Spleen (tissue), 11 donors: Measurements from ENCODE around the gene FAM228B. TPM values are rescaled to one million over a fixed set of nuclear protein-coding genes. Genes with fewer than 3 reads are reported as not detected.

Experiments used
- DNase-seq: peaks from one replicate; pipeline ENCODE4 v3.0.0-alpha.2; 2020
- H3K27ac ChIP-seq, 8 donors: fragments of 200-600 bp; sonication (generic) in 7 of 8; 1 replicate in 4 of 8; 2 replicates in 4 of 8; pipeline versions ENCODE4 v1.5.0 to v1.8.0; 2016 to 2021; ENCODE audit warnings: inconsistent platforms in 4 of 8, mild to moderate bottlenecking in 4 of 8, moderate library complexity in 1 of 8
- H3K27me3 ChIP-seq, 7 donors: fragments of 200-600 bp; sonication (generic) in 6 of 7; replicated peaks in 1 of 7; 1 replicate in 4 of 7; 2 replicates in 3 of 7; pipeline versions ENCODE4 v1.5.0 to v1.8.0; 2016 to 2021; ENCODE audit warnings: inconsistent platforms in 3 of 7, mild to moderate bottlenecking in 1 of 7
- H3K36me3 ChIP-seq, 6 donors: fragments of 200-600 bp; sonication (generic) in 5 of 6; 1 replicate in 4 of 6; 2 replicates in 2 of 6; pipeline versions ENCODE4 v1.5.0 to v1.8.0; 2016 to 2021; ENCODE audit warnings: inconsistent platforms in 2 of 6
- H3K4me1 ChIP-seq, 6 donors: fragments of 200-600 bp; sonication (generic) in 5 of 6; 1 replicate in 3 of 6; 2 replicates in 3 of 6; pipeline versions ENCODE4 v1.5.0 to v1.8.0; 2016 to 2021; ENCODE audit warnings: inconsistent platforms in 3 of 6
- H3K4me3 ChIP-seq, 8 donors: fragments of 200-600 bp; sonication (generic) in 7 of 8; 1 replicate in 4 of 8; 2 replicates in 4 of 8; pipeline versions ENCODE4 v1.5.0 to v1.8.0; 2016 to 2021; ENCODE audit warnings: inconsistent platforms in 4 of 8, mild to moderate bottlenecking in 4 of 8, moderate library complexity in 2 of 8
- H3K9me3 ChIP-seq, 8 donors: fragments of 200-600 bp; sonication (generic) in 7 of 8; 1 replicate in 4 of 8; 2 replicates in 4 of 8; pipeline versions ENCODE4 v1.5.0 to v1.8.0; 2016 to 2021; ENCODE audit warnings: inconsistent platforms in 4 of 8
- CTCF ChIP-seq, 11 experiments: fragments of 200-600 bp in 7 of 11; fragments of 450-650 bp in 4 of 11; sonication (generic) in 4 of 11; IDR thresholded peaks in 8 of 11; conservative IDR thresholded peaks in 3 of 11; 1 replicate in 7 of 11; 2 replicates in 4 of 11; pipeline versions ENCODE4 v1.4.0 to v1.8.0; 2016 to 2021; ENCODE audit warnings: antibody characterized with exemption in 11 of 11, inconsistent platforms in 4 of 11, mild to moderate bottlenecking in 1 of 11
- POLR2A ChIP-seq, 3 donors: fragments of 450-650 bp; IDR thresholded peaks; one replicate each; pipeline ENCODE4 v1.5.1; 2017; ENCODE audit warnings: antibody characterized with exemption in 3 of 3, mild to moderate bottlenecking in 1 of 3
- POLR2AphosphoS5 ChIP-seq, 3 donors: sonication (generic); formaldehyde crosslinking; IDR thresholded peaks; one replicate each; pipeline ENCODE4 v1.5.1; 2017; ENCODE audit warnings: antibody characterized with exemption in 3 of 3
- WGBS, 5 donors: extraction: QIAGEN DNeasy Blood & Tissue Kit in 3 of 5; methylation state at CpG; one replicate each; pipeline versions ENCODE4 v1.1.5 to v1.1.7; 2013 to 2018; 5-methylcytosine and 5-hydroxymethylcytosine counted together
- intact Hi-C: fragments of 100-400 bp; cut with DNase I; formaldehyde crosslinking; loops from one replicate; pipeline ENCODE4 v1.15.0; 2023; ENCODE audit warnings: low total_unique reads
- polyA plus RNA-seq, 3 donors: library from polyadenylated mRNA; stranded (reverse); fragments of 200-250 nt; gene quantifications; one replicate each; pipeline ENCODE4 v1.2.1, GENCODE V29; 2013
- total RNA-seq, 7 donors: library from RNA; depleted of rRNA in 3 of 7; stranded (reverse); fragments of >200 nt in 3 of 7; fragmentation: NEBNext Ultra II Directional in 4 of 7; extraction: Animal tissue kit (Norgen Biotek cat#: 25700) in 4 of 7; gene quantifications; one replicate each; pipeline versions ENCODE4 v1.1.0 to v1.2.1, GENCODE V29; 2016 to 2021
- donor health status: healthy with polysubstance abuse.
- donor health status: DM: no; HTN: no; CAD: no; lungs with moderate emphysema.
- donor health status: DM: no; HTN: no; CAD: no.
- donor health status: Bipolar disorder and iron deficiency.
- donor health status: healthy.
- donor health status: DM: no; HTN: no; CAD: no.
- donor health status: DM: yes; HTN: yes; CAD: no.

FAM228B gene
- total and polyA plus RNA-seq, 10 donors = 12.8 to 37.7 (median 29.2) TPM

- peaks cover 0 to 58% (median 11%) of the 10 kb centered on the region in 6 donors for H3K36me3 ChIP-seq
- intact Hi-C loops = no loop called here
- peaks cover 11 to 69% (median 33%) of the 10 kb centered on the region in 6 donors for H3K4me1 ChIP-seq
- peak overlapping the region in 7 of 8 donors; percentile 90 to 98 (median 95) for H3K27ac ChIP-seq
- WGBS, 5 donors = 62 to 74% (median 65%) methylated on average over 2 of the region's 2 CpGs
- H3K4me3 ChIP-seq = peak overlapping the region in 5 of 8 donors; percentile 63 to 86 (median 77)
- H3K27me3 ChIP-seq = no peaks in the 10 kb centered on the region
- TF ChIP-seq POLR2AphosphoS5 (IDR thresholded peaks at IDR 0.05) (no peak), POLR2A (IDR thresholded peaks at IDR 0.05) (no peak), CTCF (IDR thresholded peaks at IDR 0.05 in 8 of 11, conservative IDR thresholded peaks at IDR 0.05 in 3 of 11) (no peak)
- H3K9me3 ChIP-seq = no peaks in the 10 kb centered on the region
- DNase-seq = no peak
These were observed 45.4 kb upstream of the FAM228B start for GRCh38 chr2:24077879-24078278.

- Histone ChIP-seq H3K27ac (peak overlapping the region in 3 of 8 donors; percentile 50 to 92 (median 89)), H3K27me3 (no peaks in the 10 kb centered on the region), H3K36me3 (peaks cover 0 to 47% (median 3%) of the 10 kb centered on the region in 6 donors), H3K9me3 (no peaks in the 10 kb centered on the region), H3K4me1 (peaks cover 11 to 69% (median 37%) of the 10 kb centered on the region in 6 donors), H3K4me3 (no peak overlapping the region)
- TF ChIP-seq POLR2A (IDR thresholded peaks at IDR 0.05) (no peak), CTCF (IDR thresholded peaks at IDR 0.05 in 8 of 11, conservative IDR thresholded peaks at IDR 0.05 in 3 of 11) (no peak), POLR2AphosphoS5 (IDR thresholded peaks at IDR 0.05) (no peak)
- intact Hi-C loops = loop anchor here (5.0 kb wide), 2 partner anchors 153 to 253 kb away; partner anchors contain the start of gene ATAD2B
- WGBS, 5 donors = 80 to 93% (median 86%) methylated on average over 2 of the region's 2 CpGs
- no peak for DNase-seq
These were observed 42.6 kb upstream of the FAM228B start for GRCh38 chr2:24080701-24081100.

- Histone ChIP-seq H3K4me3 (peak overlapping the region in 4 of 8 donors; percentile 48 to 76 (median 56)), H3K9me3 (no peaks in the 10 kb centered on the region), H3K4me1 (peaks cover 6 to 57% (median 26%) of the 10 kb centered on the region in 6 donors), H3K36me3 (peaks cover 0 to 56% (median 8%) of the 10 kb centered on the region in 6 donors), H3K27me3 (no peaks in the 10 kb centered on the region), H3K27ac (peak overlapping the region in 7 of 8 donors; percentile 82 to 92 (median 88))
- DNase-seq = peak; percentile 77
- intact Hi-C loops = loop anchor here (5.0 kb wide), 2 partner anchors 156 to 256 kb away; partner anchors contain the start of gene ATAD2B
- WGBS, 5 donors = 78 to 94% (median 93%) methylated on average over 5 to 8 of the region's 8 CpGs
- TF ChIP-seq POLR2AphosphoS5 (IDR thresholded peaks at IDR 0.05) (no peak), POLR2A (IDR thresholded peaks at IDR 0.05) (no peak), CTCF (IDR thresholded peaks at IDR 0.05 in 8 of 11, conservative IDR thresholded peaks at IDR 0.05 in 3 of 11) (no peak)
These were observed 40.3 kb upstream of the FAM228B start for GRCh38 chr2:24082787-24083566.
